ENCODE measurements around the gene TEDC1.

TEDC1 gene

GRCh38 chr14:105452963-105453362 is 38.1 kb upstream of the TEDC1 start:
- DNase-seq (ENCODE audit: low read depth), result no peak

GRCh38 chr14:105453847-105454246 is 37.2 kb upstream of the TEDC1 start:
- no peak for DNase-seq (ENCODE audit: low read depth)
- H3K4me3 ChIP-seq (ENCODE audit: low read depth, low read length), result no peak overlapping the region
- TF ChIP-seq CTCF (IDR thresholded peaks at IDR 0.05; ENCODE audit: control insufficient read depth, extremely low read depth, insufficient read depth), result no peak

More at GRCh38 chr14:105452963-105453362, 38.1 kb upstream of the TEDC1 start:
- TF ChIP-seq CTCF (IDR thresholded peaks at IDR 0.05; ENCODE audit: control insufficient read depth, extremely low read depth, insufficient read depth), result no peak
- H3K4me3 ChIP-seq (ENCODE audit: low read depth, low read length), result no peak overlapping the region

- no peak overlapping the region for H3K4me3 ChIP-seq (ENCODE audit: low read depth, low read length)
- DNase-seq (ENCODE audit: low read depth), result no peak
- TF ChIP-seq CTCF (IDR thresholded peaks at IDR 0.05; ENCODE audit: control insufficient read depth, extremely low read depth, insufficient read depth), result no peak
Measured at GRCh38 chr14:105455086-105455640, 35.9 kb upstream of the TEDC1 start.

- no peak overlapping the region for H3K4me3 ChIP-seq (ENCODE audit: low read depth, low read length)
- no peak for TF ChIP-seq CTCF (IDR thresholded peaks at IDR 0.05; ENCODE audit: control insufficient read depth, extremely low read depth, insufficient read depth)
- no peak for DNase-seq (ENCODE audit: low read depth)
Measured at GRCh38 chr14:105455766-105456660, 35.0 kb upstream of the TEDC1 start.

GRCh38 chr14:105456736-105457617 is 34.1 kb upstream of the TEDC1 start:
- H3K4me3 ChIP-seq (ENCODE audit: low read depth, low read length), result no peak overlapping the region
- DNase-seq (ENCODE audit: low read depth), result no peak
- TF ChIP-seq CTCF (IDR thresholded peaks at IDR 0.05; ENCODE audit: control insufficient read depth, extremely low read depth, insufficient read depth), result no peak

GRCh38 chr14:105458010-105458409 is 33.0 kb upstream of the TEDC1 start:
- no peak for TF ChIP-seq CTCF (IDR thresholded peaks at IDR 0.05; ENCODE audit: control insufficient read depth, extremely low read depth, insufficient read depth)
- no peak overlapping the region for H3K4me3 ChIP-seq (ENCODE audit: low read depth, low read length)
- no peak for DNase-seq (ENCODE audit: low read depth)

Data from LNCaP clone FGC (cell line).